PC-9 (cell line): ENCODE data around the gene RALGPS1.

Experiments used
- CTCF ChIP-seq: fragments of 200-600 bp; sonication (generic); conservative IDR thresholded peaks from 2 replicates; pipeline ENCODE4 v1.6.1; 2017; ENCODE audit warnings: mixed run types, antibody characterized with exemption, mild to moderate bottlenecking, moderate library complexity
- EZH2 ChIP-seq: fragments of 200-600 bp; sonication (generic); IDR thresholded peaks from 2 replicates; pipeline ENCODE4 v1.8.0; 2017; ENCODE audit warnings: antibody characterized with exemption, low read depth

- no peak for TF ChIP-seq EZH2
- TF ChIP-seq CTCF: no peak
These were observed 160.3 kb downstream of the RALGPS1 start for GRCh38 chr9:127074561-127075548.
